Sigmoid colon (tissue), 7 donors: ENCODE data around the gene RAD17. TPM values are rescaled to one million over a fixed set of nuclear protein-coding genes. Genes with fewer than 3 reads are reported as not detected.

Experiments
- DNase-seq: peaks from one replicate; pipeline ENCODE4 v3.0.0-alpha.2; 2019
- H3K27ac ChIP-seq, 4 donors: fragments of 200-600 bp; sonication (generic); one replicate each; pipeline ENCODE4 v1.5.1; 2016 to 2019; ENCODE audit warnings: mild to moderate bottlenecking in 1 of 4
- H3K27me3 ChIP-seq, 3 donors: fragments of 200-600 bp; sonication (generic); one replicate each; pipeline ENCODE4 v1.5.1; 2019; ENCODE audit warnings: mild to moderate bottlenecking in 1 of 3
- H3K36me3 ChIP-seq, 4 donors: fragments of 200-600 bp; sonication (generic); one replicate each; pipeline ENCODE4 v1.5.1; 2016 to 2019
- H3K4me1 ChIP-seq, 4 donors: fragments of 200-600 bp; sonication (generic); one replicate each; pipeline ENCODE4 v1.5.1; 2017 to 2019
- H3K4me3 ChIP-seq, 4 donors: fragments of 200-600 bp; sonication (generic); one replicate each; pipeline ENCODE4 v1.5.1; 2017 to 2019; ENCODE audit warnings: mild to moderate bottlenecking in 2 of 4, moderate library complexity in 1 of 4
- H3K9me3 ChIP-seq, 4 donors: fragments of 200-600 bp in 3 of 4; sonication (generic) in 3 of 4; one replicate each; pipeline versions ENCODE4 v1.5.1 to v1.6.1; 2013 to 2019
- EP300 ChIP-seq, 4 donors: sonication (generic); formaldehyde crosslinking; IDR thresholded peaks; one replicate each; pipeline ENCODE4 v1.6.1; 2017; ENCODE audit warnings: antibody characterized with exemption in 4 of 4
- POLR2A ChIP-seq, 2 donors: fragments of 450-650 bp; IDR thresholded peaks; one replicate each; pipeline ENCODE4 v1.6.1; 2016; ENCODE audit warnings: antibody characterized with exemption in 2 of 2, mild to moderate bottlenecking in 2 of 2, moderate library complexity in 2 of 2
- POLR2AphosphoS5 ChIP-seq, 4 donors: sonication (generic); formaldehyde crosslinking; IDR thresholded peaks; one replicate each; pipeline ENCODE4 v1.6.1; 2017; ENCODE audit warnings: antibody characterized with exemption in 4 of 4
- WGBS, 2 donors: extraction: QIAGEN DNeasy Blood & Tissue Kit; methylation state at CpG; one replicate each; pipeline ENCODE4 v1.1.7; 2013; 5-methylcytosine and 5-hydroxymethylcytosine counted together
- intact Hi-C: fragments of 100-400 bp; cut with DNase I; formaldehyde crosslinking; loops from one replicate; pipeline ENCODE4 v1.15.1; 2023
- polyA plus RNA-seq, 3 donors: library from polyadenylated mRNA; stranded (reverse); fragments of 200-250 nt; gene quantifications; one replicate each; pipeline ENCODE4 v1.2.3, GENCODE V29; 2013
- total RNA-seq, 4 donors: library from RNA; depleted of rRNA; stranded (reverse); fragments of >200 nt; gene quantifications; one replicate each; pipeline ENCODE4 v1.1.0, GENCODE V29; 2016
- TF ChIP-seq, protein P1 (sequence below), 4 experiments: fragments of 450-650 bp in 3 of 4; fragments of 200-600 bp in 1 of 4; IDR thresholded peaks; one replicate each; pipeline ENCODE4 v1.5.1; 2016 to 2019; ENCODE audit warnings: antibody characterized with exemption in 4 of 4, mild to moderate bottlenecking in 3 of 4, moderate library complexity in 2 of 4
- donor health status: healthy with polysubstance abuse.
- donor health status: Bipolar disorder and iron deficiency.
- donor health status: healthy.

The RAD17 gene
- total and polyA plus RNA-seq, 7 donors: 13.1 to 25.3 (median 18.3) TPM

DNA sequence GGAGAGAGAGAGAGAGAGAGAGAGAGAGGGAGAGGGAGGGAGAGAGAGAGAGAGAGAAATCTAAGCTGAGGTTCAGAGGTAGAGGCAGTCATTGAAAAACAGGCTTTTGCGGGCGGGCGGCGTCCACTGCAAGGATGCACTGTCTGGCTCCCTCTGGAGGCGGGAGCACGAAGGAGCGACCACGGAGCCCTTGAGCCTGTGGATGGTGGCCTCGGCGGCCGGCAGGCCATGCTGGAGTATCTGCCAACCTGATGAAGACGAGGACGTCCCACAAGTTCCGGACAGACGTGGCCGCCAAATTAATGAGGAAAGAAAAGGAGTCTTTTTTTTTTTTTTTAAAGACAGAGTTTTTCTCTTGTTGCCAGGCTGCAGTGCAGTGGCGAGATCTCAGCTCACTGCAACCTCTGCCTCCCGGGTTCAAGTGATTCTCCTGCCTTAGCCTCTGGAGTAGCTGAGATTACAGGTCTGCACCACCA is 34.8 kb upstream of the RAD17 start:
- peak overlapping the region in 2 of 4 donors; percentile 4 to 7 for H3K4me3 ChIP-seq
- no peaks in the 10 kb centered on the region for H3K27me3 ChIP-seq
- WGBS, 2 donors: 12 to 13% methylated on average over 18 of the region's 18 CpGs
- no peaks in the 10 kb centered on the region for H3K9me3 ChIP-seq
- H3K27ac ChIP-seq: peak overlapping the region in 3 of 4 donors; percentile 39 to 49 (median 45)
- TF ChIP-seq, protein P1, sequence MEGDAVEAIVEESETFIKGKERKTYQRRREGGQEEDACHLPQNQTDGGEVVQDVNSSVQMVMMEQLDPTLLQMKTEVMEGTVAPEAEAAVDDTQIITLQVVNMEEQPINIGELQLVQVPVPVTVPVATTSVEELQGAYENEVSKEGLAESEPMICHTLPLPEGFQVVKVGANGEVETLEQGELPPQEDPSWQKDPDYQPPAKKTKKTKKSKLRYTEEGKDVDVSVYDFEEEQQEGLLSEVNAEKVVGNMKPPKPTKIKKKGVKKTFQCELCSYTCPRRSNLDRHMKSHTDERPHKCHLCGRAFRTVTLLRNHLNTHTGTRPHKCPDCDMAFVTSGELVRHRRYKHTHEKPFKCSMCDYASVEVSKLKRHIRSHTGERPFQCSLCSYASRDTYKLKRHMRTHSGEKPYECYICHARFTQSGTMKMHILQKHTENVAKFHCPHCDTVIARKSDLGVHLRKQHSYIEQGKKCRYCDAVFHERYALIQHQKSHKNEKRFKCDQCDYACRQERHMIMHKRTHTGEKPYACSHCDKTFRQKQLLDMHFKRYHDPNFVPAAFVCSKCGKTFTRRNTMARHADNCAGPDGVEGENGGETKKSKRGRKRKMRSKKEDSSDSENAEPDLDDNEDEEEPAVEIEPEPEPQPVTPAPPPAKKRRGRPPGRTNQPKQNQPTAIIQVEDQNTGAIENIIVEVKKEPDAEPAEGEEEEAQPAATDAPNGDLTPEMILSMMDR (IDR thresholded peaks at IDR 0.05): peak; percentile 37 to 80 (median 65)
- TF ChIP-seq POLR2A (IDR thresholded peaks at IDR 0.05): no peak
- intact Hi-C loops: loop anchor here (1.0 to 10.0 kb wide), 4 partner anchors 32 to 292 kb away; partner anchors contain the start of genes AK6, CENPH, RAD17 and SLC30A5
- H3K4me1 ChIP-seq: peaks cover 0 to 23% (median 10%) of the 10 kb centered on the region in 4 donors
- peak; percentile 92 for DNase-seq
- H3K36me3 ChIP-seq: no peaks in the 10 kb centered on the region

DNA sequence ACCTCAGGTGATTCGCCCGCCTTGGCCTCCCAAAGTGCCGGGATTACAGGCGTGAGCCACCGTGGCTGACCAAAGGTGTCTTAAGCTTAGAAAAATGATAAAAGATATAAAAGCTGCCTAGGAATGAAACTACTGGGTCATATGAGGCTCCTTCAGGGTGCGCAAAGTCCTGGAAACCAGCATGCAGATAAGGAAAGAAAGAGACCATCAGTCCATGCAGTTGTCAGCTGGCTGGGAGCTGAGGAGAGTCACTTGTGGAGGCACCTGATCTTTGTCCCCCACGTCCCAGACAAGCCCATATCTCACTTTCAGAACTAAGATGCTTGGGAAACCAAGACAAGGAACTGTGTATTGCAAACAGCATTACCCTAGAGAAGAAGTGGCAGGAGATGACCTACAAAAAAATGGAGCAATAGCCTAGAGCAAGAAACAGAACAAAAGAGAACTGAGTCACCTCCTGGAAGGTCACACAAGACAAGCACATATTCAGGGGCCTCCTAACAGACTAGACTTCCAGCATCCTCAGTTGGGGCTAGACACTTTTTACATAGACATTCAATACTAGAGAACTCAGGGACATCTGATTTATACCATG is 34.2 kb upstream of the RAD17 start:
- Histone ChIP-seq H3K36me3 (no peaks in the 10 kb centered on the region), H3K4me1 (peaks cover 0 to 23% (median 10%) of the 10 kb centered on the region in 4 donors), H3K27me3 (no peaks in the 10 kb centered on the region), H3K4me3 (no peak overlapping the region), H3K9me3 (no peaks in the 10 kb centered on the region), H3K27ac (no peak overlapping the region)
- TF ChIP-seq POLR2AphosphoS5 (IDR thresholded peaks at IDR 0.05): no peak
- TF ChIP-seq, protein P1 (IDR thresholded peaks at IDR 0.05): no peak
- 86 to 92% methylated on average over 7 of the region's 7 CpGs for WGBS, 2 donors
- intact Hi-C loops: loop anchor here (2.0 to 10.0 kb wide), 2 partner anchors 151 to 293 kb away; partner anchors contain the start of gene CENPH
- no peak for DNase-seq

DNA sequence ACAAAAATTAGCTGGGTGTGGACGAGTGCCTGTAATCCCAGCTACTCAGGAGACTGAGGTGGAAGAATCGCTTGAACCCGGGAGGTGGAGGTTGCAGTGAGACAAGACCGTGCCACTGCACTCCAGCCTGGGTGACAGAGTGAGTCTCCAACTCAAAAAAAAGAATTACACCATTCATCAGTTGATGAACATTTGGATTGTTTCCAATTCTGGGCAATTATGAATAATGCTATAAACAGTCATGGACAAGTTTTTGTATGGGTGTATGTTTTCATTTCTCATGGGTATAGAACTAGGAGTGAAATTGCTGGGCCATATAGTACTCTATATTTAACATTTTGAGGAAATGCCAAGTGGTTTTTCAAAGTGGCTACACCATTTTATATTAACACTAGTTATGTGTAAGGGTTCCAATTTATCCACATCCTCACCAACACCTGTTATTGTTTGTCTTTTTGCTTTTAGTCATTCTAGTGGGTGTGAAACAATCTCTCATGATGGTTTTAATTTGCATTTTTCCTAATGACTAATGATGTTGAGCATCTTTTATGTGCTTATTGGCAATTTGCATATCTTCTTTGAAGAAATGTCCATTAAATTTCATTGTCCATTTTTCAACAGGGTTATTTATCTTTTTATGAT is 28.0 kb upstream of the RAD17 start:
- H3K27ac ChIP-seq: no peak overlapping the region
- no peak overlapping the region for H3K4me3 ChIP-seq
- WGBS, 2 donors: 90 to 93% methylated on average over 4 of the region's 4 CpGs
- intact Hi-C loops: no loop called here
- DNase-seq: no peak
- H3K36me3 ChIP-seq: no peaks in the 10 kb centered on the region
- no peaks in the 10 kb centered on the region for H3K4me1 ChIP-seq
- TF ChIP-seq, protein P1 (IDR thresholded peaks at IDR 0.05): no peak
- TF ChIP-seq EP300 (IDR thresholded peaks at IDR 0.05) (no peak), POLR2A (IDR thresholded peaks at IDR 0.05) (no peak), POLR2AphosphoS5 (IDR thresholded peaks at IDR 0.05) (no peak)
- no peaks in the 10 kb centered on the region for H3K9me3 ChIP-seq
- H3K27me3 ChIP-seq: no peaks in the 10 kb centered on the region

DNA sequence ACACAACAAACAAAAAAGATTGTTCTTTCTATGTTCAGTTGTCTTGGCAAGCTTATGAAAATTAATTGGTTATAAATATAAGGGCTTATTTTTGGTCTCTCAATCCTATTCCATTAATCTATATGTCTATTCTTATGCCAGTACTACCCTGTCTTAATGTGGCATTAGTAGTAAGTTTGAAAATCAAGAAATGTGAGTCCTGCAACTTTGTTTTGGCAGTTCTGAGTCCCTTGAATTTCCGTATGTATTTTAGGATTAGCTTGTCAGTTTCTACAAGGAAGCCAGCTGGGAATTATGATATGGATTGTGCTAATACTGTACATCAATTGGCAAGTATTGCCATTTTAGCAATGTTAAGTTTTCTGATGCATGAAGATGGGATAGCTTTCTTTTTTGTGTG is 26.5 kb upstream of the RAD17 start:
- no peaks in the 10 kb centered on the region for H3K27me3 ChIP-seq
- no peaks in the 10 kb centered on the region for H3K36me3 ChIP-seq
- H3K9me3 ChIP-seq: no peaks in the 10 kb centered on the region
- DNase-seq: no peak
- no peaks in the 10 kb centered on the region for H3K4me1 ChIP-seq
- H3K4me3 ChIP-seq: no peak overlapping the region
- 79% methylated on average over 1 of the region's 1 CpG for WGBS, 2 donors
- no peak overlapping the region for H3K27ac ChIP-seq
- TF ChIP-seq, protein P1 (IDR thresholded peaks at IDR 0.05): no peak
- TF ChIP-seq POLR2AphosphoS5 (IDR thresholded peaks at IDR 0.05) (no peak), POLR2A (IDR thresholded peaks at IDR 0.05) (no peak), EP300 (IDR thresholded peaks at IDR 0.05) (no peak)
- intact Hi-C loops: no loop called here
